Dermis microvascular lymphatic vessel endothelial cell (primary cell): ENCODE measurements around the gene PPHLN1. TPM values are rescaled to one million over a fixed set of nuclear protein-coding genes. Genes with fewer than 3 reads are reported as not detected.

ENCODE experiments used
- DNase-seq, 2 donors: peaks; one replicate each; pipeline versions ENCODE4 v3.0.0 to v3.0.0-alpha.2; 2010; ENCODE audit warnings: low read depth in 2 of 2
- total RNA-seq: library from RNA; depleted of rRNA; stranded (reverse); fragments of >200 nt; gene quantifications from 2 replicates; pipeline ENCODE4 v1.2.1, GENCODE V29; 2014

Gene PPHLN1
- total RNA-seq, 1 donor from 2014 or later: 57.6 TPM

DNA sequence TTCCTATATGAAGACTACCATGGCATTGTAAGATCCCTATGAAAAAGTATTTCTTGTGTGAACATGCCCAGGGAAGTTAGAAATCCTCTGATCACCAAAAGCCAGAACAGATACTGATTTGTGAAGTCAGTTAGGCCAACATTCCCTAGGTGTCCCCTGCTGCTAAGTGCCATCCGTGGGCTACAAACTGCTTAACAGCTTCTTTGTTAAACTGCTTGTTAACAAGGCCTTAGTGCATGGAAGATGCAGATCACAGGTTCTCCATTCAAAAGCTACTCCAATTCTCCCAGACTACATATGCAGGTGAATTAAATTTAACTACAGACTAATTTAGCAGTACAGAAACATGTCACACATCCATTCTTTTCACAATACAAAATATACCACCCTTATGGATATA is 155.4 kb downstream of the PPHLN1 start:
- peak in 1 of 2 donors; percentile 10 for DNase-seq

DNA sequence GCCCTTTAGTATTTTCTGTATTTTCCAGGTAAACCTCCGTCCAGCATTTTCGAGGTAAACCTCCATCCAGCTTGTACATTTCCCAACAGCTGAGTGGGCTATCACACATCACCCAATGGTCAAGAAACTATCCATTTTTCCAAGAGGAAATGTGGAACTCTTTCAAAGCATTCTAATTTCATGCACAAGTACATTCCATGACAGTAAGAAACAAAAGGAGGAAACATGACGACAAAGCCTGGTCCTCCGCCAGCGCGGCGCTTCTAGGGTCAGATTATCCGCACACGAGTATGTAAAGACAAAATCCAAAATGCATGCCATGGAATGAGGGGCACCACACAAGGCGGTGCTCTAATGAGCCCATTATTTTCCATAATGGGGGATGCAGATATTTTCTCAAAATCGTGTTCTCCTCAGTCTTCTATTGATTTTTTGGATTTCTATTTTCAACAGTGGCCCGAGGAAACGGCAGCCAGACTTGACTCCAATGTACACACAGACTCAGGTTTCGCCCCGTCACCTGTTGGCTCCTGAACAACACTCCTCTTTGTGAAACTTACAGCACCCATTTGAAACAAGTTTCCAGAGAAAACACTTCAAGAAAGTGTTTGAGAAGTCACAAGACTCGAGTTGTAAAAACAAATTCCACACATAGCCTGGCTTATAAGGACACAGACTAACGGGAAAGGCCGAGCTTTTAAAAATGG is 156.2 kb downstream of the PPHLN1 start:
- DNase-seq: peak; percentile 83 to 92

DNA sequence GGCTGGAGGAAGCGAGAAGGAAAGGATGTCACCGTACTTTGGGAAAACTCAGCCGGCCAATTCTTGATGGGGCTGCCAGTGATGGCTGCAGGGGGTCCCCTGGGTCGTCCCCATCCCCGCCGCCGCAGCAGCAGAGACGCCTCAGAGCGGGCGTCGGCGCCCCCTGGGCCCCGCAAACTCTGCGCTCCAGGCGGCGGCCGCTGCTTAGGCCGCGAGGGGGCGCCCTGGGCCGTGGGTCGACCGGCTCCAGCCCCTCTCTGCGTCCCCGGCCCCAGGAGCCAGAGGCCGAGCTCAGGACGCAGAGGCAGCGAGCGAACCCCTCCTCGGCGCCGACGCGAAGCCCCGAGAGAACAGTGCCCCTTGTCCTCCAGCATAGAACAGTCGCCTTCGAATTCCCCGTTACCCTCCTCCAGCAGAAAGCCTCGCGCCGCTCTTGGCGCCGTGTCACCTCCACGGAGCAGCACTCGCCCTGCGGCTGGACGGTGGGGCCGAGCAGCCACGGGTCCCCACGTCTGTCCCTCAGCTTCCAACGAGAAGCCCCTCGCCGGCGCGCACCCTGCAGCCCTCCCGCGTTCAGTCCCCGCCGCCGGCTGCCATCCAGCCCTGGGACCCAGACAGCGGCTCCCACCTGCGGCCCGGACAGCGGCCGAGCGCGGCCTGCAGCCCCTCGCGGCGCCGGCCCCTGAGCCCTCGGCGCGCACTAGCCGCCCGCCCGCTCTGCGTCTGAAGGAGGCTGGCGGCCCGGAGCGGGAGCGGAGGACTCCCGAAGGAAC is 157.0 kb downstream of the PPHLN1 start:
- DNase-seq: peak; percentile 51 to 84

DNA sequence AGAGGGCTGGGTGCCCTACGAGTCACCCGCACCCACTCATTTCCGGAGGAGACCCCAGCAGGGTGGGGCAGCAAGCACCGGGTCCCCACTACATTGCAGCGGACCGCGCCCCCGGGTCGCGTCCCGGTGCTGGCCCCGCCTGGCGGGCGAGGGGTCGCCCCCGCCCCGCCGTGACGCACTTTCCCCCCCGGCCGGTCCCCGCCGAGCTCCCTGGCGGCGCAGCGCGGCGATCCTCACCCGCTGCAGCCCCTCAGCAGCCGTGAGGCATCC is 157.5 kb downstream of the PPHLN1 start:
- DNase-seq: peak; percentile 17 to 58

DNA sequence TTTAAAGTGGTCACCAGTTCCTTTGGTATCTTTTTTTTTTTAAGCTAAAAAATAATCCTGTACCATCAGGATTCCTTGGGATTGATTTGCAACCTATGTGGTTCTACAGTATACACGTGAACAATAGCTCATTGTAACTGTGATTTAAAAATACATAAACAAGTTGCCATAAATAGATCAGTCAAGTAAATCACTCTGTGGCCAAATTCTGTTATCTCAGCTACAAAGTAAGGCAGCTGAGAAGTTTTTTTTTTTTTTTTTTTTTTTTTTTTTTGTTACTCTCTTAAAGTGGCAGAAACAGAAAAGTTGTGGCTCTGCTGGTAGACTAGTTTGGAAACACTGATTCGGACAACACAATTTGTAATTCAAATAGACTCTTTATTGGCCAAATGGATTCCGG is 159.0 kb downstream of the PPHLN1 start:
- DNase-seq: peak in 1 of 2 donors; percentile 36

DNA sequence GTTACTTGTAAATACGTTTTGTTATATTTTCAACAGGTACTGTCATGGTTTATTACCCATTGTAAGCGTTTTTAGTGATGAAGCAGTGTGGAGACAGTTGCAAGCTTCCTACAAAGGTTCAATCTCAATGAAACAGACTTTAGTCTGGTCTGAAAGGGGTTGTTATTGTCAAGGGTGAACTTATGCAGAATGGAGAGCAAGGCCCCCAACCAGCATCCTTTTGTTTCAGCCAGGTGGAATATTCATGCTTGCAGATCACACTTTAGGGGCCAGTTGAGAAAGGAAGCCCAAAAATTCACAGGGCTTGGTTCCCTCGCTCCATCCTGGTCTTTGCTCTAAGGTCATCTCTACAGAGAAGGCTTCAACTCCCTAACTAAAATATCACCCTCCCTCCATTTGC is 159.9 kb downstream of the PPHLN1 start:
- DNase-seq: no peak

DNA sequence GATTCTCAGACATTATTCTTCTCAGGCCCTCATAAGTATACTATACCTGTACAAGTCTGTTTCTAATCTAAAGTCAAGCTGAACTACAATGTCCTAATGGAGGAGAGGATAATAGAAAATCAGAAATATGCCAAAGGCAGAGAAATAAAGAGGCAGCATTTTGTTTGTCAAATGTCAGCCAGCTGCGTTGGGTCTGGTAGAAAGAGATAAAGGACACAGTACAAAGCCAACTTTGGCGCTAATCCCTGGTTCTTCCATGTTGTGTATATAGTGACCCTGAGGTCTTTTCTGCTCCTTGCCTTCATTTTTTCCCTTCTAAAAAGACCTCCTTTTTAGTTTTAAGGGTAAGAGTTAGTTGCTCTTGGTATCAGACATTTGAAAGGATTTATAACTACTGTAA is 160.4 kb downstream of the PPHLN1 start:
- no peak for DNase-seq

DNA sequence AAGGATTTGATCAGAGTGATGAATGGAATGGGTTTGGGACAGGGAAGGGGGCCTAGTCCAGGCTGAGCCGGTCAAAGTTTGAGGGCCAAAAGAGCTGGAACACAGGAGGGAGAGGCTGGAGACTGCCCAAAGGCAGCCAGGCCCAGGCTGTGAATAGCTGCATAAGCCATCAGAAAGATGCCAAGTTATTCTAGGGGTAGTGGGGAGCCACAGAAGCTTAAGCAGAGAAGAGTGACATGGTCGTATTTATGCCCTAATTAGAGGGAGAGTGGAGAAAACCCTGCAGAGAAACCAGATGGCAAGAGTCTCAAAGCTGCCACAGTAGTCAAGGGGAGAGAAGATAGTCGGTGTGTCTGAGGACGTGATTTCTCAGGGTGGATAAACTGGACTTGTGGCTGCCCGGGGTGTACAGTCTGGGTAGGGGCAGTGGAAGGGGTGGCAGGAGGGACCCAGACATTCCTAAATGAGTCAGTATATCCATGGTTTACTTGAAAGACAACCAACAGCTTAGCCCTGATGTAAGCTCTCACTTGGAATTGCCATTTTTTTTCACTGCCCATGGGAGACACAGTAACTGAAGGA is 164.4 kb downstream of the PPHLN1 start:
- DNase-seq: no peak

Other genes starting within 250 kb of the PPHLN1 start
- 14.5 and 16.9 TPM in 2 replicates for gene GXYLT1, start 181.3 kb upstream of the PPHLN1 start, total RNA-seq
- 11.0 and 12.3 TPM in 2 replicates for gene YAF2, start 87.9 kb upstream of the PPHLN1 start, total RNA-seq
- 26.1 and 30.1 TPM in 2 replicates for gene ZCRB1, start 73 bp upstream of the PPHLN1 start, total RNA-seq